ENCODE measurements around the gene ATP8A1. TPM values are rescaled to one million over a fixed set of nuclear protein-coding genes. Genes with fewer than 3 reads are reported as not detected.

Gene ATP8A1
- total RNA-seq, 2 donors from 2014 or later: 17.9 to 18.7 TPM

- H3K9me3 ChIP-seq (ENCODE audit: control insufficient read depth, low read length): no peaks in the 10 kb centered on the region
- peaks cover 25% of the 10 kb centered on the region for H3K27me3 ChIP-seq (ENCODE audit: control insufficient read depth, insufficient read depth, low read length, poor library complexity, severe bottlenecking)
- no peaks in the 10 kb centered on the region for H3K36me3 Mint-ChIP-seq (ENCODE audit: low read depth)
- no peaks in the 10 kb centered on the region for H3K4me1 ChIP-seq (ENCODE audit: control insufficient read depth, insufficient read depth, low read length)
- H3K9me3 Mint-ChIP-seq: no peaks in the 10 kb centered on the region
- no peak overlapping the region for H3K27ac ChIP-seq (ENCODE audit: low read depth, low read length)
- H3K36me3 ChIP-seq (ENCODE audit: control insufficient read depth, insufficient read depth, low read length): no peaks in the 10 kb centered on the region
- H3K4me3 ChIP-seq (ENCODE audit: low read length): no peak overlapping the region
- H3K4me3 Mint-ChIP-seq: no peak overlapping the region
- no peak overlapping the region for H3K27ac Mint-ChIP-seq
- H3K27me3 Mint-ChIP-seq (ENCODE audit: insufficient read depth): peaks cover 41% of the 10 kb centered on the region
- no peak overlapping the region for H3K9ac ChIP-seq (ENCODE audit: extremely low read depth, low read length, poor library complexity, severe bottlenecking)
- peaks cover 22% of the 10 kb centered on the region for H3K4me1 Mint-ChIP-seq
- no peak for TF ChIP-seq CTCF (conservative IDR thresholded peaks at IDR 0.05)
- DNase-seq: no peak
- 54 to 75% methylated on average over 3 to 5 of the region's 5 CpGs for WGBS, 2 experiments (ENCODE audit: insufficient coverage in 1 of 2, insufficient read length in 1 of 2)
Observed at GRCh38 chr4:42391981-42392380, 264.9 kb downstream of the ATP8A1 start.

DNA sequence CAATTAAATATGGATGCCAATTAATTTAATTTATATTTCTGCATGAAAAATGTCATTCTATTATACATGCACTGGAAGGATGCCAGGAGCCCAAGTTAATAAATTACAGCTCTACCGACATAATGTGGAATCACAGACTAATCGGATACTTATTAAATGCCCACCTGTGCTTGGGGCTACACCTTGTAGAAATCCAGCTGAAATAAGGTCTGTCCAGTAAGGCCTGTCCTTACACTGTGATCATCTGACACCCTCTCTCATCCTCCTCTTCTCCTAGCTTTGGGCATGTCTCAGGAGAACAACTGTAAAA lies 265.6 kb downstream of the ATP8A1 start:
- peaks cover 19% of the 10 kb centered on the region for H3K27me3 ChIP-seq (ENCODE audit: control insufficient read depth, insufficient read depth, low read length, poor library complexity, severe bottlenecking)
- WGBS, 2 experiments (ENCODE audit: insufficient coverage in 1 of 2, insufficient read length in 1 of 2): 89 to 90% methylated on average over 2 of the region's 2 CpGs
- no peaks in the 10 kb centered on the region for H3K9me3 ChIP-seq (ENCODE audit: control insufficient read depth, low read length)
- Mint-ChIP-seq H3K9me3 (no peaks in the 10 kb centered on the region), H3K4me3 (no peak overlapping the region), H3K4me1 (peaks cover 15% of the 10 kb centered on the region), H3K36me3 (ENCODE audit: low read depth) (no peaks in the 10 kb centered on the region), H3K27me3 (ENCODE audit: insufficient read depth) (peaks cover 36% of the 10 kb centered on the region), H3K27ac (no peak overlapping the region)
- H3K9ac ChIP-seq (ENCODE audit: extremely low read depth, low read length, poor library complexity, severe bottlenecking): no peak overlapping the region
- no peaks in the 10 kb centered on the region for H3K36me3 ChIP-seq (ENCODE audit: control insufficient read depth, insufficient read depth, low read length)
- no peak overlapping the region for H3K4me3 ChIP-seq (ENCODE audit: low read length)
- no peaks in the 10 kb centered on the region for H3K4me1 ChIP-seq (ENCODE audit: control insufficient read depth, insufficient read depth, low read length)
- no peak for TF ChIP-seq CTCF (conservative IDR thresholded peaks at IDR 0.05)
- no peak overlapping the region for H3K27ac ChIP-seq (ENCODE audit: low read depth, low read length)
- no peak for DNase-seq

GRCh38 chr4:42390622-42391354 lies 266.1 kb downstream of the ATP8A1 start:
- H3K36me3 ChIP-seq (ENCODE audit: control insufficient read depth, insufficient read depth, low read length): no peaks in the 10 kb centered on the region
- no peak overlapping the region for H3K9ac ChIP-seq (ENCODE audit: extremely low read depth, low read length, poor library complexity, severe bottlenecking)
- Mint-ChIP-seq H3K4me1 (peaks cover 14% of the 10 kb centered on the region), H3K9me3 (no peaks in the 10 kb centered on the region), H3K27me3 (ENCODE audit: insufficient read depth) (peaks cover 30% of the 10 kb centered on the region), H3K36me3 (ENCODE audit: low read depth) (no peaks in the 10 kb centered on the region), H3K27ac (no peak overlapping the region), H3K4me3 (no peak overlapping the region)
- H3K4me1 ChIP-seq (ENCODE audit: control insufficient read depth, insufficient read depth, low read length): no peaks in the 10 kb centered on the region
- DNase-seq: no peak
- peaks cover 14% of the 10 kb centered on the region for H3K27me3 ChIP-seq (ENCODE audit: control insufficient read depth, insufficient read depth, low read length, poor library complexity, severe bottlenecking)
- no peak overlapping the region for H3K27ac ChIP-seq (ENCODE audit: low read depth, low read length)
- no peaks in the 10 kb centered on the region for H3K9me3 ChIP-seq (ENCODE audit: control insufficient read depth, low read length)
- WGBS, 2 experiments (ENCODE audit: insufficient coverage in 1 of 2, insufficient read length in 1 of 2): 52 to 82% methylated on average over 3 to 10 of the region's 10 CpGs
- H3K4me3 ChIP-seq (ENCODE audit: low read length): no peak overlapping the region
- TF ChIP-seq CTCF (conservative IDR thresholded peaks at IDR 0.05): no peak

Measured in endodermal cell (in vitro differentiated cells).